ENCODE measurements around the gene ZBTB20. TPM values are rescaled to one million over a fixed set of nuclear protein-coding genes. Genes with fewer than 3 reads are reported as not detected.

The ZBTB20 gene
- polyA plus RNA-seq, 1 donor from 2014 or later = 4.8 TPM

DNA sequence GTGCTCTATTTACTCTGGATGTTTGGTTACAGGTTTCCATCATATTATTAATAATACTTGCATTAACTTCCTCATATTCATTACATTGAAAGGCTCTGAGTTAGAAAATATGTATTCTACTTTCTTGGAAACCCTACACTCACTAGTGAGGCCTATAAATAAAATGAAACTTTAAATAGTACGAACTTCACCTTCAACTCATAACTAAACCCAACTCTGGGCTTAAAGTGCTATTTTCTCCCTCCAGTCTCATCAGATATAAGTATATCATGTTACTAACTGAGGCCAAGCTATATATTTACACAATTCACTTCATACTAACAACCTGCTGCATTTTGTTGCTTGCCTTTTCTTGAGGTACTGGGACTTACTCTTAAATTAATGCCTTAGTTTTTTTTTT, 546.5 kb downstream of the ZBTB20 start:
- H3K36me3 ChIP-seq (ENCODE audit: insufficient read depth, low read length) = no peaks in the 10 kb centered on the region
- no peak overlapping the region for H3K27ac ChIP-seq (ENCODE audit: low read length)
- H3K9me2 ChIP-seq (ENCODE audit: insufficient read depth, low read length) = no peaks in the 10 kb centered on the region
- TF ChIP-seq EP300 (conservative IDR thresholded peaks at IDR 0.05; ENCODE audit: poor library complexity, severe bottlenecking) = no peak
- no peak for TF ChIP-seq POLR2AphosphoS5 (IDR thresholded peaks at IDR 0.05)
- TF ChIP-seq, protein P1, sequence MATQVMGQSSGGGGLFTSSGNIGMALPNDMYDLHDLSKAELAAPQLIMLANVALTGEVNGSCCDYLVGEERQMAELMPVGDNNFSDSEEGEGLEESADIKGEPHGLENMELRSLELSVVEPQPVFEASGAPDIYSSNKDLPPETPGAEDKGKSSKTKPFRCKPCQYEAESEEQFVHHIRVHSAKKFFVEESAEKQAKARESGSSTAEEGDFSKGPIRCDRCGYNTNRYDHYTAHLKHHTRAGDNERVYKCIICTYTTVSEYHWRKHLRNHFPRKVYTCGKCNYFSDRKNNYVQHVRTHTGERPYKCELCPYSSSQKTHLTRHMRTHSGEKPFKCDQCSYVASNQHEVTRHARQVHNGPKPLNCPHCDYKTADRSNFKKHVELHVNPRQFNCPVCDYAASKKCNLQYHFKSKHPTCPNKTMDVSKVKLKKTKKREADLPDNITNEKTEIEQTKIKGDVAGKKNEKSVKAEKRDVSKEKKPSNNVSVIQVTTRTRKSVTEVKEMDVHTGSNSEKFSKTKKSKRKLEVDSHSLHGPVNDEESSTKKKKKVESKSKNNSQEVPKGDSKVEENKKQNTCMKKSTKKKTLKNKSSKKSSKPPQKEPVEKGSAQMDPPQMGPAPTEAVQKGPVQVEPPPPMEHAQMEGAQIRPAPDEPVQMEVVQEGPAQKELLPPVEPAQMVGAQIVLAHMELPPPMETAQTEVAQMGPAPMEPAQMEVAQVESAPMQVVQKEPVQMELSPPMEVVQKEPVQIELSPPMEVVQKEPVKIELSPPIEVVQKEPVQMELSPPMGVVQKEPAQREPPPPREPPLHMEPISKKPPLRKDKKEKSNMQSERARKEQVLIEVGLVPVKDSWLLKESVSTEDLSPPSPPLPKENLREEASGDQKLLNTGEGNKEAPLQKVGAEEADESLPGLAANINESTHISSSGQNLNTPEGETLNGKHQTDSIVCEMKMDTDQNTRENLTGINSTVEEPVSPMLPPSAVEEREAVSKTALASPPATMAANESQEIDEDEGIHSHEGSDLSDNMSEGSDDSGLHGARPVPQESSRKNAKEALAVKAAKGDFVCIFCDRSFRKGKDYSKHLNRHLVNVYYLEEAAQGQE (IDR thresholded peaks at IDR 0.05; ENCODE audit: borderline replicate concordance) = no peak
- no peak for TF ChIP-seq MXI1 (conservative IDR thresholded peaks at IDR 0.05; ENCODE audit: poor library complexity, severe bottlenecking)
- no peak for TF ChIP-seq RAD21 (conservative IDR thresholded peaks at IDR 0.05)
- TF ChIP-seq SMC3 (conservative IDR thresholded peaks at IDR 0.05; ENCODE audit: poor library complexity) = no peak
- TF ChIP-seq EZH2 (IDR thresholded peaks at IDR 0.05; ENCODE audit: borderline replicate concordance, insufficient read depth, low read length, poor library complexity, severe bottlenecking) = no peak
- no peak for TF ChIP-seq TAF1 (IDR thresholded peaks at IDR 0.05; ENCODE audit: low read depth)
- TF ChIP-seq, protein P2, sequence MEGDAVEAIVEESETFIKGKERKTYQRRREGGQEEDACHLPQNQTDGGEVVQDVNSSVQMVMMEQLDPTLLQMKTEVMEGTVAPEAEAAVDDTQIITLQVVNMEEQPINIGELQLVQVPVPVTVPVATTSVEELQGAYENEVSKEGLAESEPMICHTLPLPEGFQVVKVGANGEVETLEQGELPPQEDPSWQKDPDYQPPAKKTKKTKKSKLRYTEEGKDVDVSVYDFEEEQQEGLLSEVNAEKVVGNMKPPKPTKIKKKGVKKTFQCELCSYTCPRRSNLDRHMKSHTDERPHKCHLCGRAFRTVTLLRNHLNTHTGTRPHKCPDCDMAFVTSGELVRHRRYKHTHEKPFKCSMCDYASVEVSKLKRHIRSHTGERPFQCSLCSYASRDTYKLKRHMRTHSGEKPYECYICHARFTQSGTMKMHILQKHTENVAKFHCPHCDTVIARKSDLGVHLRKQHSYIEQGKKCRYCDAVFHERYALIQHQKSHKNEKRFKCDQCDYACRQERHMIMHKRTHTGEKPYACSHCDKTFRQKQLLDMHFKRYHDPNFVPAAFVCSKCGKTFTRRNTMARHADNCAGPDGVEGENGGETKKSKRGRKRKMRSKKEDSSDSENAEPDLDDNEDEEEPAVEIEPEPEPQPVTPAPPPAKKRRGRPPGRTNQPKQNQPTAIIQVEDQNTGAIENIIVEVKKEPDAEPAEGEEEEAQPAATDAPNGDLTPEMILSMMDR (IDR thresholded peaks at IDR 0.05; ENCODE audit: poor library complexity, severe bottlenecking) = no peak
- no peak overlapping the region for H3K9ac ChIP-seq (ENCODE audit: low read length)
- H3K9me3 ChIP-seq (ENCODE audit: low read length) = no peaks in the 10 kb centered on the region
- no peaks in the 10 kb centered on the region for H3F3A ChIP-seq (ENCODE audit: insufficient read depth, low read length, poor library complexity, severe bottlenecking)
- H3K4me3 ChIP-seq (ENCODE audit: low read length) = no peak overlapping the region
- H3K4me2 ChIP-seq (ENCODE audit: low read length) = no peak overlapping the region
- no peaks in the 10 kb centered on the region for H3K79me2 ChIP-seq (replicated peaks; ENCODE audit: insufficient read depth, low read length)
- H2AFZ ChIP-seq (ENCODE audit: low read depth, low read length) = no peak overlapping the region
- no peaks in the 10 kb centered on the region for H3K27me3 ChIP-seq (ENCODE audit: insufficient read depth, low read depth, low read length)
- H4K20me1 ChIP-seq (ENCODE audit: insufficient read depth) = no peaks in the 10 kb centered on the region

- H3K27ac ChIP-seq (ENCODE audit: low read length) = no peak overlapping the region
- H3F3A ChIP-seq (ENCODE audit: insufficient read depth, low read length, poor library complexity, severe bottlenecking) = no peaks in the 10 kb centered on the region
- H3K9ac ChIP-seq (ENCODE audit: low read length) = no peak overlapping the region
Observed at GRCh38 chr3:114597871-114598270, 549.2 kb downstream of the ZBTB20 start.

More at GRCh38 chr3:114597871-114598270, 549.2 kb downstream of the ZBTB20 start:
- Histone ChIP-seq H3K4me3 (ENCODE audit: low read length) (no peak overlapping the region), H3K9me2 (ENCODE audit: insufficient read depth, low read length) (no peaks in the 10 kb centered on the region), H3K4me2 (ENCODE audit: low read length) (no peak overlapping the region), H3K36me3 (ENCODE audit: insufficient read depth, low read length) (no peaks in the 10 kb centered on the region), H4K20me1 (ENCODE audit: insufficient read depth) (no peaks in the 10 kb centered on the region), H3K9me3 (ENCODE audit: low read length) (no peaks in the 10 kb centered on the region), H3K79me2 (replicated peaks; ENCODE audit: insufficient read depth, low read length) (no peaks in the 10 kb centered on the region), H2AFZ (ENCODE audit: low read depth, low read length) (no peak overlapping the region), H3K27me3 (ENCODE audit: insufficient read depth, low read depth, low read length) (no peaks in the 10 kb centered on the region)
- TF ChIP-seq TAF1 (IDR thresholded peaks at IDR 0.05; ENCODE audit: low read depth) (no peak), RAD21 (conservative IDR thresholded peaks at IDR 0.05) (no peak), MXI1 (conservative IDR thresholded peaks at IDR 0.05; ENCODE audit: poor library complexity, severe bottlenecking) (no peak), POLR2AphosphoS5 (IDR thresholded peaks at IDR 0.05) (no peak), SMC3 (conservative IDR thresholded peaks at IDR 0.05; ENCODE audit: poor library complexity) (no peak)
- TF ChIP-seq, protein P1 (IDR thresholded peaks at IDR 0.05; ENCODE audit: borderline replicate concordance) = no peak

Measured in neural cell (in vitro differentiated cells).